ENCODE results near the gene SMYD3. TPM values are rescaled to one million over a fixed set of nuclear protein-coding genes. Genes with fewer than 3 reads are reported as not detected.

The SMYD3 gene
- total RNA-seq, 1 experiment from 2014 or later = 17.4 TPM

- ChIA-PET POLR2A (no interaction called here), CTCF (interaction anchor here (0.7 kb wide), 1 partner anchor 10 kb away, joined by 3 read pairs; no protein-coding TSS in a partner anchor)
- no peak overlapping the region for H3K4me3 ChIP-seq (ENCODE audit: low read depth in 2 of 2, low read length in 2 of 2)
- H3K4me1 ChIP-seq (ENCODE audit: control insufficient read depth, insufficient read depth, low read length) = no peaks in the 10 kb centered on the region
- H3K27me3 ChIP-seq (ENCODE audit: control insufficient read depth, insufficient read depth, low read length) = no peaks in the 10 kb centered on the region
- no peaks in the 10 kb centered on the region for H3K9me3 ChIP-seq (ENCODE audit: control insufficient read depth, insufficient read depth, low read depth, low read length)
- TF ChIP-seq SIN3A (IDR thresholded peaks at IDR 0.05; ENCODE audit: borderline replicate concordance, insufficient read depth, low read depth, low read length) (no peak), CTCF (IDR thresholded peaks at IDR 0.05) (peak; percentile 81)
- ATAC-seq (peak; percentile 71; the same call in 1 of the 2 replicates), DNase-seq (ENCODE audit: low read depth, low spot score) (peak; percentile 7)
- in situ Hi-C loops (cut with HindIII; ENCODE audit: low pct_unique_long_range_greater_than_20kb, low sequenced_read_pairs) = no loop called here
- no TSS peak for BruUV-seq (replicated peaks)
- no peak overlapping the region for H3K27ac ChIP-seq (ENCODE audit: low read length)
- H3K36me3 ChIP-seq (ENCODE audit: control insufficient read depth, insufficient read depth, low read length) = no peaks in the 10 kb centered on the region
- intact Hi-C loops (cut with micrococcal nuclease; ENCODE audit: unreplicated experiment) = loop anchor here (2.0 kb wide), 1 partner anchor 438 kb away; no protein-coding TSS in a partner anchor
Measured at GRCh38 chr1:246450611-246451251, 56.3 kb downstream of the SMYD3 start.

GRCh38 chr1:246448373-246448772 lies 58.7 kb downstream of the SMYD3 start:
- H3K9me3 ChIP-seq (ENCODE audit: control insufficient read depth, insufficient read depth, low read depth, low read length) = no peaks in the 10 kb centered on the region
- CTCF ChIA-PET = no interaction called here
- H3K4me3 ChIP-seq (ENCODE audit: low read depth in 2 of 2, low read length in 2 of 2) = no peak overlapping the region
- ATAC-seq (no peak), DNase-seq (ENCODE audit: low read depth, low spot score) (no peak)
- in situ Hi-C loops (cut with HindIII; ENCODE audit: low pct_unique_long_range_greater_than_20kb, low sequenced_read_pairs) = no loop called here
- POLR2A ChIA-PET = no interaction called here
- no peak overlapping the region for H3K27ac ChIP-seq (ENCODE audit: low read length)
- H3K4me1 ChIP-seq (ENCODE audit: control insufficient read depth, insufficient read depth, low read length) = no peaks in the 10 kb centered on the region
- no peaks in the 10 kb centered on the region for H3K27me3 ChIP-seq (ENCODE audit: control insufficient read depth, insufficient read depth, low read length)
- TF ChIP-seq CTCF (IDR thresholded peaks at IDR 0.05) = no peak
- TF ChIP-seq REST (IDR thresholded peaks at IDR 0.05; ENCODE audit: insufficient read depth in 1 of 2, low read depth in 2 of 2, low read length in 1 of 2) = no peak
- no peak for TF ChIP-seq SIN3A (IDR thresholded peaks at IDR 0.05; ENCODE audit: borderline replicate concordance, insufficient read depth, low read depth, low read length)
- no peak for TF ChIP-seq POLR2AphosphoS5 (IDR thresholded peaks at IDR 0.05; ENCODE audit: low read depth, low read length)
- TF ChIP-seq TCF7L2 (IDR thresholded peaks at IDR 0.05; ENCODE audit: low read depth, low read length) = no peak
- BruUV-seq (replicated peaks) = no TSS peak
- no peaks in the 10 kb centered on the region for H3K36me3 ChIP-seq (ENCODE audit: control insufficient read depth, insufficient read depth, low read length)
- intact Hi-C loops (cut with micrococcal nuclease; ENCODE audit: unreplicated experiment) = no loop called here

Measured in Panc1 (cell line).